ENCODE measurements around the gene TRAF1.

- TF ChIP-seq CTCF (IDR thresholded peaks at IDR 0.05) (no peak), POLR2A (IDR thresholded peaks at IDR 0.05) (no peak)
Measured at GRCh38 chr9:120868339-120868675, 58.3 kb downstream of the TRAF1 start.
